Endothelial cell of umbilical vein (primary cell): Measurements from ENCODE around the gene UBE2E3. TPM values are rescaled to one million over a fixed set of nuclear protein-coding genes. Genes with fewer than 3 reads are reported as not detected.

ENCODE experiments used
- BruUV-seq: library from RNA; stranded (reverse); fragments of 400-500 nt; replicated peaks from 2 replicates; lab custom pipeline; 2021; lab: Mats Ljungman, UMichigan
- CTCF ChIA-PET: fragments of 300-600, 350-600 bp; sonication (Branson Sonifier 250); formaldehyde crosslinking; loops from one replicate; lab custom pipeline; 2021; ENCODE audit warnings: antibody characterized with exemption, inconsistent platforms; lab: Charles Lee
- POLR2A ChIA-PET: fragments of 300-600, 350-600 bp; sonication (Branson Sonifier 250); formaldehyde crosslinking; loops from one replicate; lab custom pipeline; 2021; ENCODE audit warnings: antibody characterized with exemption, inconsistent platforms; lab: Charles Lee
- DNase-seq: peaks from one replicate; pipeline ENCODE4 v3.0.0-alpha.2; 2011; ENCODE audit warnings: low read depth, low spot score
- FAIRE-seq: peaks from 2 replicates; lab custom pipeline; 2011; peaks lifted over from hg19 to GRCh38; lab: Jason Lieb, UNC
- H2AFZ ChIP-seq: 2 replicates; pipeline ENCODE4 v1.6.0; 2012; ENCODE audit warnings: low read depth, low read length, control low read depth, inconsistent platforms
- H3K27ac ChIP-seq: 2 replicates; pipeline ENCODE4 v1.5.1; 2011; ENCODE audit warnings: low read depth, mild to moderate bottlenecking, control low read depth, low read length, moderate library complexity; ENCODE audit not compliant: insufficient read depth
- H3K27me3 ChIP-seq, 2 experiments: 2 replicates each; pipeline versions ENCODE4 v1.6.0 to v1.6.1; 2011; ENCODE audit warnings: low read length in 2 of 2, mixed read lengths in 1 of 2; ENCODE audit not compliant: control insufficient read depth in 2 of 2, insufficient read depth in 2 of 2
- H3K36me3 ChIP-seq, 2 experiments: 2 replicates in 1 of 2; 3 replicates in 1 of 2; pipeline ENCODE4 v1.5.1; 2011; ENCODE audit warnings: low read length in 2 of 2, mild to moderate bottlenecking in 1 of 2, moderate library complexity in 1 of 2; ENCODE audit not compliant: control insufficient read depth in 2 of 2, insufficient read depth in 2 of 2; ENCODE audit errors: extremely low read depth in 1 of 2
- H3K4me1 ChIP-seq: 3 replicates; pipeline ENCODE4 v1.5.1; 2011; ENCODE audit warnings: mild to moderate bottlenecking, low read length; ENCODE audit not compliant: control insufficient read depth, insufficient read depth; ENCODE audit errors: extremely low read depth
- H3K4me2 ChIP-seq: 2 replicates; pipeline ENCODE4 v1.6.1; 2011; ENCODE audit warnings: low read length, control low read depth, mixed read lengths; ENCODE audit not compliant: insufficient read depth
- H3K4me3 ChIP-seq, 3 experiments: fragments of 200-600 bp in 1 of 3; sonication (generic), shearing (Covaris generic) in 1 of 3; replicated peaks in 1 of 3; 2 replicates each; pipeline ENCODE4 v1.5.1; 2011 to 2016; ENCODE audit warnings: control low read depth in 3 of 3, low read length in 3 of 3, mild to moderate bottlenecking in 2 of 3, inconsistent platforms in 1 of 3, low read depth in 1 of 3, moderate library complexity in 1 of 3; ENCODE audit not compliant: insufficient read depth in 1 of 3
- H3K79me2 ChIP-seq: 2 replicates; pipeline ENCODE4 v1.6.0; 2012; ENCODE audit warnings: low read length, inconsistent platforms; ENCODE audit not compliant: control insufficient read depth, insufficient read depth
- H3K9ac ChIP-seq: replicated peaks from 2 replicates; pipeline ENCODE3; 2011; ENCODE audit warnings: low read length, control low read depth; ENCODE audit not compliant: insufficient read depth; ENCODE audit errors: extremely low read depth
- H3K9me1 ChIP-seq: replicated peaks from 3 replicates; pipeline ENCODE4 v1.6.0; 2011; ENCODE audit warnings: mild to moderate bottlenecking, low read length; ENCODE audit not compliant: control insufficient read depth, insufficient read depth; ENCODE audit errors: extremely low read depth
- H3K9me3 ChIP-seq: replicated peaks from 2 replicates; pipeline ENCODE4 v1.5.1; 2012; ENCODE audit warnings: low read length, inconsistent platforms; ENCODE audit not compliant: control insufficient read depth, insufficient read depth
- H4K20me1 ChIP-seq: replicated peaks from 2 replicates; pipeline ENCODE3; 2011; ENCODE audit warnings: mild to moderate bottlenecking, low read length; ENCODE audit not compliant: control insufficient read depth, insufficient read depth; ENCODE audit errors: extremely low read depth
- EZH2 ChIP-seq: IDR thresholded peaks from 2 replicates; pipeline ENCODE4 v1.6.1; 2012; ENCODE audit warnings: borderline replicate concordance, low read depth, mild to moderate bottlenecking, moderate library complexity, low read length, inconsistent platforms; ENCODE audit not compliant: severe bottlenecking
- FOS ChIP-seq: IDR thresholded peaks from 2 replicates; pipeline ENCODE4 v1.6.1; 2011; ENCODE audit warnings: mild to moderate bottlenecking, low read length, moderate library complexity, borderline replicate concordance; ENCODE audit not compliant: insufficient read depth
- GATA2 ChIP-seq: IDR thresholded peaks from 2 replicates; pipeline ENCODE4 v1.7.0; 2011; ENCODE audit warnings: low read depth, mild to moderate bottlenecking, moderate library complexity, mixed read lengths, low read length; ENCODE audit not compliant: insufficient read length, insufficient read depth
- JUN ChIP-seq: IDR thresholded peaks from 2 replicates; pipeline ENCODE4 v1.6.1; 2011; ENCODE audit warnings: borderline replicate concordance, low read depth; ENCODE audit not compliant: insufficient read length, insufficient read depth
- MYC ChIP-seq: IDR thresholded peaks from one replicate; pipeline ENCODE4 v1.6.1; 2011; ENCODE audit warnings: mild to moderate bottlenecking, low read depth, low read length
- POLR2A ChIP-seq: IDR thresholded peaks from 2 replicates; pipeline ENCODE4 v1.6.1; 2012; ENCODE audit warnings: low read depth, mild to moderate bottlenecking, control low read depth, low read length
- POLR2AphosphoS5 ChIP-seq: IDR thresholded peaks from 2 replicates; pipeline ENCODE4 v1.6.1; 2012; ENCODE audit warnings: low read depth, mild to moderate bottlenecking, control low read depth, low read length, moderate library complexity; ENCODE audit not compliant: insufficient read depth
- dilution Hi-C: fragments of 300-500 bp; cut with MboI; formaldehyde crosslinking; loops from one replicate; pipeline ENCODE4 v1.15.0; 2019; ENCODE audit warnings: low sequenced_read_pairs; ENCODE audit not compliant: extremely low pct_ligation_motif_present
- intact Hi-C: fragments of 100-400 bp; cut with micrococcal nuclease; formaldehyde crosslinking; loops from one replicate; pipeline ENCODE4 v1.10.0; 2022
- polyA plus RNA-seq, 4 experiments: library from polyadenylated mRNA; depleted of rRNA in 3 of 4; stranded (reverse) in 3 of 4; unstranded in 1 of 4; fragments of >200 nt; gene quantifications; 2 replicates each; pipeline versions ENCODE4 v1.2.1 to v1.2.3, GENCODE V29; 2011 to 2012; ENCODE audit warnings: missing spikeins in 1 of 4
- total RNA-seq: library from RNA; stranded (reverse); gene quantifications from 2 replicates; pipeline ENCODE4 v1.2.3, GENCODE V29; 2021
- TF ChIP-seq, protein P1 (sequence below): IDR thresholded peaks from 2 replicates; pipeline ENCODE4 v1.6.1; 2011; ENCODE audit not compliant: insufficient read depth, insufficient read length
- TF ChIP-seq, protein P2 (sequence below), 2 donors: IDR thresholded peaks; 1 replicate in 1 of 2; 2 replicates in 1 of 2; pipeline ENCODE4 v1.5.1; 2011; ENCODE audit warnings: low read length in 2 of 2, mild to moderate bottlenecking in 2 of 2, moderate library complexity in 2 of 2, control low read depth in 1 of 2, inconsistent platforms in 1 of 2, low read depth in 1 of 2; ENCODE audit not compliant: insufficient read depth in 1 of 2; ENCODE audit errors: extremely low read depth in 1 of 2

Gene UBE2E3
- total and polyA plus RNA-seq, 2 donors (not counting 3 experiments of a cell fraction or from before 2014, with no cell fraction given), result 81.5 to 107 TPM

GRCh38 chr2:180938451-180938850 is 42.0 kb upstream of the UBE2E3 start:
- no peak overlapping the region for H2AFZ ChIP-seq
- no peaks in the 10 kb centered on the region for H3K4me1 ChIP-seq
- no peak for FAIRE-seq
- peaks cover 0 to 3% of the 10 kb centered on the region in 2 experiments for H3K27me3 ChIP-seq
- H3K79me2 ChIP-seq, result no peaks in the 10 kb centered on the region
- DNase-seq, result no peak
- dilution Hi-C loops (no loop called here), intact Hi-C loops (loop anchor here (10.0 kb wide), 1 partner anchor 226 kb away; no protein-coding TSS in a partner anchor)
- POLR2A ChIA-PET, result no interaction called here
- no peak overlapping the region for H3K4me3 ChIP-seq
- no peak overlapping the region for H3K27ac ChIP-seq
- no TSS peak for BruUV-seq
- CTCF ChIA-PET, result interaction anchor here (0.8 kb wide), 1 partner anchor 28 kb away, joined by 3 read pairs; no protein-coding TSS in a partner anchor
- H3K9ac ChIP-seq, result no peak overlapping the region
- no peak overlapping the region for H3K4me2 ChIP-seq
- no peaks in the 10 kb centered on the region for H3K9me1 ChIP-seq
- H4K20me1 ChIP-seq, result no peaks in the 10 kb centered on the region
- H3K36me3 ChIP-seq, result no peaks in the 10 kb centered on the region
- no peaks in the 10 kb centered on the region for H3K9me3 ChIP-seq
- TF ChIP-seq POLR2A (no peak), MYC (no peak), EZH2 (no peak), JUN (no peak), GATA2 (no peak), FOS (no peak), POLR2AphosphoS5 (no peak)
- TF ChIP-seq, protein P1, sequence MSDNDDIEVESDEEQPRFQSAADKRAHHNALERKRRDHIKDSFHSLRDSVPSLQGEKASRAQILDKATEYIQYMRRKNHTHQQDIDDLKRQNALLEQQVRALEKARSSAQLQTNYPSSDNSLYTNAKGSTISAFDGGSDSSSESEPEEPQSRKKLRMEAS, result no peak
- TF ChIP-seq, protein P2, sequence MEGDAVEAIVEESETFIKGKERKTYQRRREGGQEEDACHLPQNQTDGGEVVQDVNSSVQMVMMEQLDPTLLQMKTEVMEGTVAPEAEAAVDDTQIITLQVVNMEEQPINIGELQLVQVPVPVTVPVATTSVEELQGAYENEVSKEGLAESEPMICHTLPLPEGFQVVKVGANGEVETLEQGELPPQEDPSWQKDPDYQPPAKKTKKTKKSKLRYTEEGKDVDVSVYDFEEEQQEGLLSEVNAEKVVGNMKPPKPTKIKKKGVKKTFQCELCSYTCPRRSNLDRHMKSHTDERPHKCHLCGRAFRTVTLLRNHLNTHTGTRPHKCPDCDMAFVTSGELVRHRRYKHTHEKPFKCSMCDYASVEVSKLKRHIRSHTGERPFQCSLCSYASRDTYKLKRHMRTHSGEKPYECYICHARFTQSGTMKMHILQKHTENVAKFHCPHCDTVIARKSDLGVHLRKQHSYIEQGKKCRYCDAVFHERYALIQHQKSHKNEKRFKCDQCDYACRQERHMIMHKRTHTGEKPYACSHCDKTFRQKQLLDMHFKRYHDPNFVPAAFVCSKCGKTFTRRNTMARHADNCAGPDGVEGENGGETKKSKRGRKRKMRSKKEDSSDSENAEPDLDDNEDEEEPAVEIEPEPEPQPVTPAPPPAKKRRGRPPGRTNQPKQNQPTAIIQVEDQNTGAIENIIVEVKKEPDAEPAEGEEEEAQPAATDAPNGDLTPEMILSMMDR (IDR thresholded peaks at IDR 0.05; ENCODE audit: extremely low read depth in 1 of 2, insufficient read depth in 1 of 2, low read depth in 1 of 2, low read length in 2 of 2), result no peak
